Measurements from ENCODE around the gene CTRL.

DNA sequence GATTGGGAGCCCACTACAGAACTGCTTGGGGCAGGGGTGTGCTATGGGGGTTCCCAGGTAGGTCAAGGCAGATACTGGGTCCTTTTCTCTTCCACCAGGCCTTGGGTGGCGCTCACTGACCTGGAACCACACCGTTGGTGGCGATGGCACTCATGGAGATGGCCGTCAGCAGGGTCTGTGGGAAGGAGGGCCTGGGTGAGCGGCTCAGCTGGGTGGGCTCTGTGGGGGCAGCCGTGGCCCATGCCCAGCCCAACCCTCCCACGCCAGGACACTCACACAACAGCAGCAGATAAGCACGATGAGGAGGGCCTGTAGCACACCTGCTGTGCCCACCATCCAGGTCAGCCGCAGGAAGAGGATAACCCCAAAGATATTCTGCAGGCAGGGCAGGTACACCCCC lies 26.0 kb upstream of the CTRL start:
- TF ChIP-seq CTCF (IDR thresholded peaks at IDR 0.05): no peak
- TF ChIP-seq POLR2A (IDR thresholded peaks at IDR 0.05): no peak

All from adrenal gland (tissue), 5 donors.